ENCODE results near the gene CES1. TPM values are rescaled to one million over a fixed set of nuclear protein-coding genes. Genes with fewer than 3 reads are reported as not detected.
"Not testable (repeated sequence)": the region's sequence is repeated elsewhere in the genome, so short reads cannot be mapped to it uniquely, and the experiment has no call there.

CES1 gene
- total RNA-seq, 4 donors from 2014 or later, result 4.9 to 166 (median 107) TPM

DNA sequence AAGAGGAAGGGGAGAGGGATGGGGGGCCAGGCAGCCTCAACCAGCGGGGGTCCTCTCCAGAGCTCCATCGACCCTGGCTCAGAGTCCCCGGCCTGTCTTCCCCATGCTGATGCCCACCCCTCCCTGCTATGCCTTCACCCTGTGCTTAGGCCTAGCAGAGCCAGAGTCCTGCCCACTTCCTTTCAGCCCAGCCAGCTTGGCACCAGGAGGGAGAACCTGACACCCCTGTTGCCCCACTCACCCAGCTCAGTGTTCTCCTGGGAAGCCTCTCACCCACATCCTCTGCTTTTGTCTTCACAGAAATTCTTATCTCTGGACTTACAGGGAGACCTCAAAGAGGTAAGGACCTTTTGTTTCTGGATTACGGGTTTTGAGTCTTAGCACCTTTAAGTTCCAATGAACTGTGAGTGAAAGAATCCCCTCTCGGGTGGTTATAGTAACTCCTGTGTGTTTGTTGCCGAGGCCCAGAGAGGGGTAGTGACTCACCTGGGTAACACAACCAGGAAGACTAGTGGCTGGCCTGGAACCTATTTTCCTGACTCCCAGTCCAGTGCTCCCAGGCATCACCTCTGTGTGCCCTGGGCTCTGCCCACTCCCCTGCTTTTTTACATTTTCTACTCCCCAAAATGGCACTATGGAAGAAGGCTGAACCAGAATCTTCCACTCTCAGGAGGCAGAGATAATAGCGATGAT lies 53.3 kb downstream of the CES1 start:
- no peak for DNase-seq (ENCODE audit: low spot score)
- ATAC-seq (ENCODE audit: low FRiP score), result no peak
- TF ChIP-seq, protein P1, sequence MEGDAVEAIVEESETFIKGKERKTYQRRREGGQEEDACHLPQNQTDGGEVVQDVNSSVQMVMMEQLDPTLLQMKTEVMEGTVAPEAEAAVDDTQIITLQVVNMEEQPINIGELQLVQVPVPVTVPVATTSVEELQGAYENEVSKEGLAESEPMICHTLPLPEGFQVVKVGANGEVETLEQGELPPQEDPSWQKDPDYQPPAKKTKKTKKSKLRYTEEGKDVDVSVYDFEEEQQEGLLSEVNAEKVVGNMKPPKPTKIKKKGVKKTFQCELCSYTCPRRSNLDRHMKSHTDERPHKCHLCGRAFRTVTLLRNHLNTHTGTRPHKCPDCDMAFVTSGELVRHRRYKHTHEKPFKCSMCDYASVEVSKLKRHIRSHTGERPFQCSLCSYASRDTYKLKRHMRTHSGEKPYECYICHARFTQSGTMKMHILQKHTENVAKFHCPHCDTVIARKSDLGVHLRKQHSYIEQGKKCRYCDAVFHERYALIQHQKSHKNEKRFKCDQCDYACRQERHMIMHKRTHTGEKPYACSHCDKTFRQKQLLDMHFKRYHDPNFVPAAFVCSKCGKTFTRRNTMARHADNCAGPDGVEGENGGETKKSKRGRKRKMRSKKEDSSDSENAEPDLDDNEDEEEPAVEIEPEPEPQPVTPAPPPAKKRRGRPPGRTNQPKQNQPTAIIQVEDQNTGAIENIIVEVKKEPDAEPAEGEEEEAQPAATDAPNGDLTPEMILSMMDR (IDR thresholded peaks at IDR 0.05), result no peak

DNA sequence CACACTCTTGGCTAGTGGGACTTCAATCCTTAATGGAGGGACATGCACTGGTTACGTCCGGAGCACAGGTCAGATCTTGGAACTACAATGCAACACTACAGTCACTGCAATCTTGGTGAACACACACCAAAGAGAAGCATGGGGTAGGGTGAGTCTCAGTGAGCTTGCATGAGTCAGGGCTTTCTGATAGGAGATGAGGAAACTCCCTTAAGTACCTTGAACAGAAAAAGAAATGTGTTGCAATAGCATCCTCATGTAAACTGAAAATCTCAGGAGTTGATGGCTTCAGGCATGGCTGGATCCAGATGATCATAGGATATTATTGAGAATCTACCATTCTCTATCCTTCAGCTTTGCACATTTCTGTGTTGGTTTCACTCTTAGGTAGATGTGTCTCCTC lies 54.1 kb downstream of the CES1 start:
- ATAC-seq (ENCODE audit: low FRiP score) (no peak), DNase-seq (ENCODE audit: low spot score) (no peak)
- TF ChIP-seq, protein P1 (IDR thresholded peaks at IDR 0.05), result no peak

DNA sequence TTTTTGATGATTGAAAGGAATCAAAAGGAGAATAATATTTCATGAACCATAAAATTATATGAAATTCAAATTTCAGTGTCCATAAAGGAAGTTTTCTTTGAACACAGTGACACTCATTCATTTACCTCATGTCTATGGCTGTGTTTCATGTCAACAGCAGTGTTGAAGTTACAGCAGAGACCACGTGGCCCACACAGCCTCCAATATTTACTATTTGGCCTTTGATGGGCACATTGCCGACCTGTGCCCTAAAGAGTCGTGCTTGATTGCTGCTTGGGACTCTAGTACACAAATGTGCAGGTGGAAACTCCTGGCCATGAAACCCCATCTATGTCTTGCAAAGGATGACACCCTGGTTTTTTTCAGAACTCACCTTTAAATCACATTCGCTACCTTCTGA lies 57.0 kb downstream of the CES1 start:
- TF ChIP-seq, protein P1 (IDR thresholded peaks at IDR 0.05), result no peak
- DNase-seq (ENCODE audit: low spot score) (no peak), ATAC-seq (ENCODE audit: low FRiP score) (no peak)

DNA sequence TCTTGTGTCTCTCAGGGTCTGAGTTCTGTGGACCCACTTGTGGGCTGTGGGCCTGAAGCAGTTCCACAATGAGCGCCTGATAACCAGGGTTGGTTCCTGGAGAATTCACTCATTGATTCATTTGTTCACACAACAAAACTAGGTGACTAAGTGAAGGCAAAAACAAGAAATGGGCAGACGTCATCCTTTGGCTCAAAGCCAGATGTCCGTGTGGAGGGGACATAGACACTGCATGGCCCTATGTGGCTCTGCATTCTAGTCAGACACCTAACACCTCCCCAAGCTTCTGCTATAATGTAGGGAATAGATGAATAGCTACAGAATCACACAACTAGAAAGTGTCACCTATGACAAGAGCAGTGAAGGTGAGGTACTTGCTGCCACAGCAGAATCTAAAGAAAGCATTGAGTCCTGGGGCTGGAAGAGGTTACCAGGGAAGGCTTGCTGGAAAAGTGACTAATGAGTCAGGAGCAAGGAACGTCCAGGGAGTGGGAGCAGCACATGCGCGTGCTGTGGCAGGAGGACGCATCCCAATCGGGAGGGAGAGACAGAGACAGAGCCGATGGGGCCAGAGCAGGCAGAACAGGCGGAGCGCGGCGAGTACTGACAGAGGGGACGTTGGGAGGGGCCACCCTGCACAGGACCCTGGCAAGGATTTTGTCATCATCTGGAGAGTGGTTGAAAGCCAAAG lies 58.9 kb downstream of the CES1 start:
- no peak for ATAC-seq (ENCODE audit: low FRiP score)

DNA sequence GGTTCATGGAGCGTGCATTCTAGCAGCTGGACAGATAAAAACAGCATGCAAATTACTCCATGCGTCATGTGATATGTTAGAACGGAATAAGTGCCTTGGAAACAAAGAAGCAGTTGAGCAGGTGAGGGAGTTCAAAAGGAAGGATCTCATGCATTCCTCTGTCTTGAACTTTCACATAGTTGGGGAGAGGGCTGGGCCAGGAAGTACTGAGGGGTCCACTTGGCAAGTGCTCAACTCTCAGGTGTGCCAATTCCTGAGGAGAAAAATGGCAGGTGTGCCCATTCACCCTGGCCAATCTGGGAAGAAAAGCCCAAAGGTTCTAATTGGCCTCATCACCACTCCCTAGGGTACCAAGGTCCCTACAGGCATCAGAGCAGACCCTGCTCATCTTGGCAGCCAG lies 67.7 kb downstream of the CES1 start:
- TF ChIP-seq, protein P1 (IDR thresholded peaks at IDR 0.05), result no peak
- no peak for DNase-seq (ENCODE audit: low spot score)

More for the DNA sequence above, 58.9 kb downstream of the CES1 start:
- no peak for DNase-seq (ENCODE audit: low spot score)
- TF ChIP-seq, protein P1 (IDR thresholded peaks at IDR 0.05), result no peak

DNA sequence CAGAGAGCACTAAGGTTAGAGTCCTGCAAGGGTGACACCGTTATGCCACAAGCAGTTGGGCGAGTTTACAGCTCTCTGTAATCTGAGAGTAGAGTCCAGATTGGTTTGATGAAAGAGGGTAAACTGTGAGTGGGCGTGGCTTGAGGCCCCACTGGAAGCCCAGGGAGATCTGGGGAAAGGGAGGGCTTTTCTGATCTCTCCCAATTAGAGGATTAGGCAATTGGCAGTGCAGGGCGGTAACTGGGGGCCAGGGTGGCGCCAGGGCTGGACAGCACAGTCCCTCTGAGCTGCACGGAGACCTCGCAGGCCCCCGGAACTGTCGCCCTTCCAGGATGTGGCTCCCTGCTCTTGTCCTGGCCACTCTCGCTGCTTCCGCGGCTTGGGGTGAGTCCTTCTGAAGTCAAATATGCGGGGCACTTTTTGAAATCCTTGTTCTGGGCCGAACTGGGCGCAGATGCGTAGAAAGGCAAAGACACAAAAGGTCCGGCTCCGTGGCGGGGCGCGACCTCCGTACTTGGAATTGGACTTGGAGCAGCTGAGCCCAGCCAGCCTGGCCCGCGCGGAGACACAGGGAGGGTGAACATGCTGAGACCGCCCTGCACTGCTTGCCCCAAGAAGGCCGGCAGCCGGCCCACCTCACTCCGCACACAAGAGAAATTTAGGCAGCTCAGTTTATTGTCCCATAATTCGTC lies 72.4 kb downstream of the CES1 start:
- ATAC-seq (ENCODE audit: low FRiP score) (no peak), DNase-seq (ENCODE audit: low spot score) (no peak)
- TF ChIP-seq, protein P1 (IDR thresholded peaks at IDR 0.05), result no peak

More for the DNA sequence above, 67.7 kb downstream of the CES1 start:
- no peak for ATAC-seq (ENCODE audit: low FRiP score)

DNA sequence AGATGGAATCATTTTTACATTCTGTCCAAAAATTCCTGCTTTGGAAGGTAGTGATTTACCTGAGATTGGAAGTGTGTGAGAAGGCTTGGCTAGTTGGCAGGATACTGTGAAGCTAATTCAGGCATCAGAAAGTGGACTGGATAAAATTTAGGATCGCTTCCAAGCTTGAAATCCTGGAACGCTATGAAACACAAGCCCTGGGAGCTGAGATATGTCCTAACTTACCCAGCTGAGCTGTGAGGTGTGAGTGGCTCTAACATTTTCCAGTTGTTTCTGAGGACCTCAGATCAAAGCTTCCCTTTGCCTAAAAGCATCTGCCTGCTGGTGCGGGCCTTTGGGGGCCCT lies 73.0 kb downstream of the CES1 start:
- DNase-seq (ENCODE audit: low spot score); ATAC-seq (ENCODE audit: low FRiP score): not testable (repeated sequence)

DNA sequence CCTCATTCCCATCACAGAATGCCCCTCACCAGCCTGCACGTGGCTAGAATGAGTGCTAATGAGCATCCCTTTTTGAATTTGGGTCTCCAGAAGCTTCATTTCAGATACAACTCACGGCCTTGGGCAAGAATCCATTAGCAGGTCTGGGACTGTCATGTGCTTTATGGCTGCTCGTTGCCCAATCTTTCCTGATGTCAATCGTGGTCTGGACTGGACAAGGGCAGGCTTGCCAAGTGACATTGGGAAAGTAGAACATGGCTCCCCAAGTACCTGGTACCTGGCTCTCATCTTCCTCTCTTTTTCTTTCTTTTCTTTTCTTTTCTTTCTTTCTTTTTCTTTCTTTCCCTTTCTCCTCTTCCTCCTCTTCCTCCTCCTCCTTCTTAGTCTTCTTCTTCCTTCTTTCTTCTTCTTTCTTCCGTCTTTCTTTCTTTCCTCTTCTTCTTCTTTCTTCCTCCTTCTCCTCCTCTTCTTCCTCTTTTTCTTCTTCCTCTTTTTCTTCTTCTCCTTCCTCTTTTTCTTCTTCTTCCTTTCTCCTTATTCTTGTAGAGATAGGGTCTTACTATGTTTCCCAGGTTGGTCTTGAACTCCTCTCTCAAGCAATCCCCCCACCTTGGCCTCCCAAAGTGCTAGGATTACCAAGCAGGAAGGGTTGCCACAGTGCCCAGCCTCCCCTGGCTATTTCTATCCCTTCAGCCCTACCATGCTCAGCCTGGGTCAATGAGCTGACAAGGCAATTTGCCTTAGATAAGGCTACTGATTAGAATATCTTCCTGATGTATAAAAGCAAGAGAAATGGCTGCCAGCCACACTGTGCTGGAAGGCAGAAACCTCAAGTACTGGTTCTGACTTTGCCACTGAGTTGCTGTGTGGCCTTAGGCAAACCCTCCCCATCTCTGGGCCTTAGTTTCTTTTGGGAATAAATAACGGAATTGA lies 75.0 kb downstream of the CES1 start:
- not testable (repeated sequence) for ATAC-seq (ENCODE audit: low FRiP score); DNase-seq (ENCODE audit: low spot score)
